Measurements from ENCODE around the gene IGF2R.

IGF2R gene

GRCh38 chr6:159976686-159977254 is 7.9 kb downstream of the IGF2R start:
- no peak for DNase-seq

- no peak for DNase-seq
Measured at GRCh38 chr6:159977255-159977903, 8.5 kb downstream of the IGF2R start.

GRCh38 chr6:159977904-159978268 is 9.0 kb downstream of the IGF2R start:
- DNase-seq, result no peak

GRCh38 chr6:159978291-159979135 is 9.6 kb downstream of the IGF2R start:
- no peak for DNase-seq

- no peak for DNase-seq
Measured at GRCh38 chr6:159979136-159979874, 10.4 kb downstream of the IGF2R start.

GRCh38 chr6:159980474-159980873 is 11.6 kb downstream of the IGF2R start:
- DNase-seq, result no peak

- no peak for DNase-seq
Measured at GRCh38 chr6:159981071-159981402, 12.2 kb downstream of the IGF2R start.

GRCh38 chr6:159981403-159982245 is 12.7 kb downstream of the IGF2R start:
- no peak for DNase-seq

- DNase-seq, result no peak
Measured at GRCh38 chr6:159982731-159983506, 14.0 kb downstream of the IGF2R start.

- DNase-seq, result no peak
Measured at GRCh38 chr6:159983641-159984080, 14.8 kb downstream of the IGF2R start.

- DNase-seq, result no peak
Measured at GRCh38 chr6:159984268-159984786, 15.4 kb downstream of the IGF2R start.

GRCh38 chr6:159985296-159985945 is 16.5 kb downstream of the IGF2R start:
- DNase-seq, result no peak

GRCh38 chr6:159988983-159989454 is 20.1 kb downstream of the IGF2R start:
- DNase-seq, result no peak

- no peak for DNase-seq
Measured at GRCh38 chr6:159989492-159990480, 20.9 kb downstream of the IGF2R start.

GRCh38 chr6:159992366-159992765 is 23.5 kb downstream of the IGF2R start:
- DNase-seq, result no peak

GRCh38 chr6:159995405-159995804 is 26.5 kb downstream of the IGF2R start:
- no peak for DNase-seq

GRCh38 chr6:159996087-159996622 is 27.3 kb downstream of the IGF2R start:
- no peak for DNase-seq

GRCh38 chr6:159996626-159997497 is 28.0 kb downstream of the IGF2R start:
- no peak for DNase-seq
